GM23248 (cell line): ENCODE data around the gene COL21A1.

Source experiments
- EZH2 ChIP-seq: fragments of 200-600 bp; sonication (generic); IDR thresholded peaks from 2 replicates; pipeline ENCODE4 v1.6.1; 2018; ENCODE audit warnings: antibody characterized with exemption, mild to moderate bottlenecking; ENCODE audit not compliant: insufficient read depth, poor library complexity, severe bottlenecking
- EZH2phosphoT487 ChIP-seq: fragments of 200-600 bp; sonication (generic); IDR thresholded peaks from 2 replicates; pipeline ENCODE4 v1.6.1; 2018; ENCODE audit warnings: antibody characterized with exemption, moderate library complexity, mild to moderate bottlenecking, low read depth; ENCODE audit not compliant: insufficient read depth

DNA sequence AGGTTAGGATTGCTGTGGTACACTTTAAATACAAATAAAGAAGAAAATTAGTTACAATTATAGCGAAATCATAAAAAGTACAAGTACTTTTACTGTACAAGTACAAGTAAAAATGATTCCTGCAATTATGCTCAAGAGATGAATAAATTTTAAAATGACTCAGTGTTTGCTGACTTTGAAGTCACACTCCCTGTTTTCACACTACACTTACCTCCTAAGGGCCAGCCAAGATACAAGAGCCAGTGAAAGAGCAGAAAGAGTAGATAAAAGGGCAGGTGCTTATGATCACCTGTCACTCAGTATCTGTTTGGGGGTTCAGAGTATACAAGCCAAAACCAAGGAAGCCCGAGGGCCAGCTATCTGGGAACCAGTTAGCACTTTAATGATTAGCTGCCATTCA lies 41.0 kb upstream of the COL21A1 start:
- TF ChIP-seq EZH2 (no peak), EZH2phosphoT487 (no peak)
